K562 (cell line): ENCODE measurements around the gene ADAMTS14. TPM values are rescaled to one million over a fixed set of nuclear protein-coding genes. Genes with fewer than 3 reads are reported as not detected.

Source experiments
- GABPA ChIP-seq: fragments of 200-800 bp; sonication (Bioruptor generic); conservative IDR thresholded peaks from 2 replicates; pipeline ENCODE4 v1.6.1; 2016; ENCODE audit warnings: low read depth, missing genetic modification characterization, missing compliant biosample characterization
- IFI16 ChIP-seq: fragments of 250-450 bp; sonication (Bioruptor Pico); IDR thresholded peaks from 2 replicates; pipeline ENCODE4 v2.1.2; 2022; ENCODE audit warnings: mild to moderate bottlenecking, inconsistent platforms
- JUND ChIP-seq, 2 experiments: IDR thresholded peaks; 2 replicates in 1 of 2; 3 replicates in 1 of 2; pipeline ENCODE4 v1.6.1; 2011; ENCODE audit warnings: borderline replicate concordance in 2 of 2, low read depth in 2 of 2, low read length in 2 of 2, improper control_type of control experiment in 1 of 2, missing biosample characterization in 1 of 2, missing genetic modification characterization in 1 of 2, missing genetic modification reagents in 1 of 2
- NFATC3 ChIP-seq: fragments of 450-650 bp; IDR thresholded peaks from 2 replicates; pipeline ENCODE4 v1.6.1; 2017; ENCODE audit warnings: mild to moderate bottlenecking
- RB1 ChIP-seq: fragments of 450-650 bp; IDR thresholded peaks from 2 replicates; pipeline ENCODE4 v1.6.1; 2017; ENCODE audit warnings: low read depth, mild to moderate bottlenecking
- RFX7 ChIP-seq: fragments of 250-450 bp; sonication (Bioruptor Pico); IDR thresholded peaks from 2 replicates; pipeline ENCODE4 v1.5.1; 2021; ENCODE audit warnings: mild to moderate bottlenecking
- SIN3A ChIP-seq, 2 experiments: fragments of 150-350 bp in 1 of 2; IDR thresholded peaks; 2 replicates each; pipeline ENCODE4 v1.6.1; 2011 to 2016; ENCODE audit warnings: borderline replicate concordance in 2 of 2, low read depth in 2 of 2, low read length in 2 of 2, mild to moderate bottlenecking in 2 of 2, moderate library complexity in 2 of 2; ENCODE audit not compliant: control insufficient read depth in 1 of 2
- SMARCA4 ChIP-seq: fragments of 450-650 bp; IDR thresholded peaks from 2 replicates; pipeline ENCODE4 v1.6.1; 2016
- SMARCE1 ChIP-seq: fragments of 450-650 bp; IDR thresholded peaks from 2 replicates; pipeline ENCODE4 v1.7.1; 2016; ENCODE audit warnings: mild to moderate bottlenecking
- ZNF384 ChIP-seq: IDR thresholded peaks from 2 replicates; pipeline ENCODE4 v1.6.1; 2012; ENCODE audit warnings: low read depth, low read length, improper control_type of control experiment
- ZNF644 ChIP-seq: fragments of 200-800 bp; sonication (Bioruptor generic); IDR thresholded peaks from 2 replicates; pipeline ENCODE4 v1.6.1; 2016; ENCODE audit warnings: low read depth, missing genetic modification characterization, missing compliant biosample characterization
- ZNF766 ChIP-seq: fragments of 200-800 bp; sonication (Bioruptor generic); conservative IDR thresholded peaks from 2 replicates; pipeline ENCODE4 v1.6.1; 2016; ENCODE audit warnings: missing genetic modification characterization, missing compliant biosample characterization
- polyA plus RNA-seq, 8 experiments: library from polyadenylated mRNA; depleted of rRNA in 4 of 8; stranded (reverse) in 5 of 8; unstranded in 3 of 8; fragments of >200 nt; fragmentation: Nextera tagmentation in 2 of 8; fragmentation: Illumina TruSeq in 1 of 8; extraction: Ambion mirVana in 2 of 8; extraction: Trizol in 1 of 8; gene quantifications; 2 replicates each; pipeline versions ENCODE4 v1.2.1 to v1.2.3, GENCODE V29; 2011 to 2014; ENCODE audit warnings: inconsistent platforms in 1 of 8, missing spikeins in 1 of 8
- total RNA-seq, 7 experiments: library from RNA; depleted of rRNA in 6 of 7; stranded (reverse); fragments of >200 nt in 6 of 7; fragmentation: Illumina TruSeq in 2 of 7; extraction: Trizol in 2 of 7; gene quantifications; 2 replicates each; pipeline versions ENCODE4 v1.2.1 to v1.2.3, GENCODE V29; 2011 to 2021; ENCODE audit warnings: low replicate concordance in 1 of 7
- TF ChIP-seq, protein P1 (sequence below): fragments of 200-800 bp; sonication (Bioruptor generic); IDR thresholded peaks from 2 replicates; pipeline ENCODE4 v1.6.1; 2017; ENCODE audit warnings: missing genetic modification characterization, missing compliant biosample characterization
- TF ChIP-seq, protein P2 (sequence below): sonication (generic); formaldehyde crosslinking; IDR thresholded peaks from 2 replicates; pipeline ENCODE4 v1.8.1; 2023; ENCODE audit warnings: mild to moderate bottlenecking, missing genetic modification reagents
- TF ChIP-seq, protein P3 (sequence below), 2 experiments: IDR thresholded peaks; 2 replicates each; pipeline ENCODE4 v1.6.1; 2011; ENCODE audit warnings: borderline replicate concordance in 1 of 2, control low read depth in 1 of 2, low read depth in 1 of 2, low read length in 1 of 2, mild to moderate bottlenecking in 1 of 2, mixed read lengths in 1 of 2, moderate library complexity in 1 of 2; ENCODE audit not compliant: insufficient read depth in 1 of 2, insufficient read length in 1 of 2, poor library complexity in 1 of 2, severe bottlenecking in 1 of 2; ENCODE audit errors: extremely low read depth in 1 of 2
- TF ChIP-seq, protein P4 (sequence below): fragments of 250-450 bp; sonication (Bioruptor Pico); IDR thresholded peaks from 2 replicates; pipeline ENCODE4 v1.8.0; 2022; ENCODE audit warnings: inconsistent platforms

Gene ADAMTS14
- total and polyA plus RNA-seq, 9 of the 15 experiments (the other 6 are each of a cell fraction or from before 2014, with no cell fraction given), result 0.04 to 37.4 (median 15.9) TPM

DNA sequence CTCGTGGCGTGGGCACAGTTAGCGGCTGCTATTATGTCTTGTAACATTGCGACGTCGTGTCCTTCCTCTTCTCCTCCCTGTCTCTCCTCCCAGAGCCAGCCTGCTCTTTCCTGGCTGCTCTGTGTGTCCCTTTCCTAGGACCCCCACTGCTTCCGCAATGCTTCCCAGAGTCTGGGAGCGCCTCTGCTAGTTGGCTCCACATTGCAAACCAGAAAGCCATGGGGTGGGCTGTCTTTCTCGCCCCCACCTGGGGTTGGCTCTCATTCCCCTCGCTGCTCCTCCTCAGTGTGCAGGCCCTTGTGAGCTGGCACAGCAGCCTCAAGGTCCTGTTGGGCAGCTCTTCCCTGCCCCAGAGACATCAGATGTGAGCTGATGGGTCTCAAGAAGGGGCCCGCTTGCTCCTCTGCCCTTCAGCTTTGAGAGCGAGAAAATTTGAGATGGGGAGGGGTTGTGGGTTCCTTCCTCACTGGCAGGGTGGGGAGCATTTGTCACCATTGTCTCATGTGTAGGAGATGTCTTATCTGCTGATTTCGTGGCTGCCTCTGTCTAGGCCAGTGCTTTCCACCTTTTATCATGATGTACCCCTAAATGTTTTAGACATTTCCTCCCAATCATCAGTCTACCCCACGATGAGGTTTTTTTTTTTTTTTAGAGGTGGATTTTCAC, 3.3 kb downstream of the ADAMTS14 start (continued):
- no peak for TF ChIP-seq ZNF644
- TF ChIP-seq, protein P1, sequence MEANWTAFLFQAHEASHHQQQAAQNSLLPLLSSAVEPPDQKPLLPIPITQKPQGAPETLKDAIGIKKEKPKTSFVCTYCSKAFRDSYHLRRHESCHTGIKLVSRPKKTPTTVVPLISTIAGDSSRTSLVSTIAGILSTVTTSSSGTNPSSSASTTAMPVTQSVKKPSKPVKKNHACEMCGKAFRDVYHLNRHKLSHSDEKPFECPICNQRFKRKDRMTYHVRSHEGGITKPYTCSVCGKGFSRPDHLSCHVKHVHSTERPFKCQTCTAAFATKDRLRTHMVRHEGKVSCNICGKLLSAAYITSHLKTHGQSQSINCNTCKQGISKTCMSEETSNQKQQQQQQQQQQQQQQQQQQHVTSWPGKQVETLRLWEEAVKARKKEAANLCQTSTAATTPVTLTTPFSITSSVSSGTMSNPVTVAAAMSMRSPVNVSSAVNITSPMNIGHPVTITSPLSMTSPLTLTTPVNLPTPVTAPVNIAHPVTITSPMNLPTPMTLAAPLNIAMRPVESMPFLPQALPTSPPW (CRISPR knock-in tag), result peak; percentile 68; the same call in 1 of the 2 replicates
- no peak for TF ChIP-seq RFX7 (CRISPR knock-in tag)
- no peak for TF ChIP-seq ZNF384
- TF ChIP-seq, protein P2, sequence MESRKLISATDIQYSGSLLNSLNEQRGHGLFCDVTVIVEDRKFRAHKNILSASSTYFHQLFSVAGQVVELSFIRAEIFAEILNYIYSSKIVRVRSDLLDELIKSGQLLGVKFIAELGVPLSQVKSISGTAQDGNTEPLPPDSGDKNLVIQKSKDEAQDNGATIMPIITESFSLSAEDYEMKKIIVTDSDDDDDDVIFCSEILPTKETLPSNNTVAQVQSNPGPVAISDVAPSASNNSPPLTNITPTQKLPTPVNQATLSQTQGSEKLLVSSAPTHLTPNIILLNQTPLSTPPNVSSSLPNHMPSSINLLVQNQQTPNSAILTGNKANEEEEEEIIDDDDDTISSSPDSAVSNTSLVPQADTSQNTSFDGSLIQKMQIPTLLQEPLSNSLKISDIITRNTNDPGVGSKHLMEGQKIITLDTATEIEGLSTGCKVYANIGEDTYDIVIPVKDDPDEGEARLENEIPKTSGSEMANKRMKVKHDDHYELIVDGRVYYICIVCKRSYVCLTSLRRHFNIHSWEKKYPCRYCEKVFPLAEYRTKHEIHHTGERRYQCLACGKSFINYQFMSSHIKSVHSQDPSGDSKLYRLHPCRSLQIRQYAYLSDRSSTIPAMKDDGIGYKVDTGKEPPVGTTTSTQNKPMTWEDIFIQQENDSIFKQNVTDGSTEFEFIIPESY, result no peak
- TF ChIP-seq NFATC3, result no peak
- no peak for TF ChIP-seq RB1
- TF ChIP-seq SMARCA4, result peak; percentile 41; the same call in 1 of the 2 replicates
- TF ChIP-seq JUND (IDR thresholded peaks at IDR 0.05; ENCODE audit: borderline replicate concordance, low read depth, low read length), result peak; percentile 19; the same call in 1 of the 2 replicates
- TF ChIP-seq JUND (tag; IDR thresholded peaks at IDR 0.05; ENCODE audit: borderline replicate concordance, low read depth, low read length), result no peak; the same call in 2 of the 3 replicates
- TF ChIP-seq ZNF766, result 0 out of 2 replicates have a peak, but pooled peaks have one; percentile 14
- TF ChIP-seq SMARCE1, result 0 out of 2 replicates have a peak, but pooled peaks have one; percentile 25
- no peak for TF ChIP-seq IFI16
- no peak for TF ChIP-seq SIN3A (IDR thresholded peaks at IDR 0.05; ENCODE audit: borderline replicate concordance in 2 of 2, control insufficient read depth in 1 of 2, low read depth in 2 of 2, low read length in 2 of 2)
- 0 out of 2 replicates have a peak, but pooled peaks have one; percentile 17 for TF ChIP-seq GABPA
- TF ChIP-seq, protein P3, sequence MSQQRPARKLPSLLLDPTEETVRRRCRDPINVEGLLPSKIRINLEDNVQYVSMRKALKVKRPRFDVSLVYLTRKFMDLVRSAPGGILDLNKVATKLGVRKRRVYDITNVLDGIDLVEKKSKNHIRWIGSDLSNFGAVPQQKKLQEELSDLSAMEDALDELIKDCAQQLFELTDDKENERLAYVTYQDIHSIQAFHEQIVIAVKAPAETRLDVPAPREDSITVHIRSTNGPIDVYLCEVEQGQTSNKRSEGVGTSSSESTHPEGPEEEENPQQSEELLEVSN (IDR thresholded peaks at IDR 0.05; ENCODE audit: borderline replicate concordance in 1 of 2, extremely low read depth in 1 of 2, insufficient read depth in 1 of 2, insufficient read length in 1 of 2, low read depth in 1 of 2, low read length in 1 of 2, poor library complexity in 1 of 2, severe bottlenecking in 1 of 2), result no peak
- TF ChIP-seq, protein P4, sequence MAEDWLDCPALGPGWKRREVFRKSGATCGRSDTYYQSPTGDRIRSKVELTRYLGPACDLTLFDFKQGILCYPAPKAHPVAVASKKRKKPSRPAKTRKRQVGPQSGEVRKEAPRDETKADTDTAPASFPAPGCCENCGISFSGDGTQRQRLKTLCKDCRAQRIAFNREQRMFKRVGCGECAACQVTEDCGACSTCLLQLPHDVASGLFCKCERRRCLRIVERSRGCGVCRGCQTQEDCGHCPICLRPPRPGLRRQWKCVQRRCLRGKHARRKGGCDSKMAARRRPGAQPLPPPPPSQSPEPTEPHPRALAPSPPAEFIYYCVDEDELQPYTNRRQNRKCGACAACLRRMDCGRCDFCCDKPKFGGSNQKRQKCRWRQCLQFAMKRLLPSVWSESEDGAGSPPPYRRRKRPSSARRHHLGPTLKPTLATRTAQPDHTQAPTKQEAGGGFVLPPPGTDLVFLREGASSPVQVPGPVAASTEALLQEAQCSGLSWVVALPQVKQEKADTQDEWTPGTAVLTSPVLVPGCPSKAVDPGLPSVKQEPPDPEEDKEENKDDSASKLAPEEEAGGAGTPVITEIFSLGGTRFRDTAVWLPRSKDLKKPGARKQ, result no peak
- TF ChIP-seq, all 486 proteins: peak for 14
